GM20000 (cell line): Measurements from ENCODE around the gene SIGLEC9.
"Not testable (repeated sequence)": the region's sequence is repeated elsewhere in the genome, so short reads cannot be mapped to it uniquely, and the experiment has no call there.

Experiments used
- DNase-seq: peaks from one replicate; pipeline ENCODE4 v3.0.0; 2012; ENCODE audit warnings: low spot score
- TF ChIP-seq, protein P1 (sequence below): IDR thresholded peaks from 2 replicates; pipeline ENCODE4 v1.5.1; 2012; ENCODE audit warnings: mild to moderate bottlenecking, control low read depth; ENCODE audit errors: extremely low read depth, missing control alignments

Gene SIGLEC9

DNA sequence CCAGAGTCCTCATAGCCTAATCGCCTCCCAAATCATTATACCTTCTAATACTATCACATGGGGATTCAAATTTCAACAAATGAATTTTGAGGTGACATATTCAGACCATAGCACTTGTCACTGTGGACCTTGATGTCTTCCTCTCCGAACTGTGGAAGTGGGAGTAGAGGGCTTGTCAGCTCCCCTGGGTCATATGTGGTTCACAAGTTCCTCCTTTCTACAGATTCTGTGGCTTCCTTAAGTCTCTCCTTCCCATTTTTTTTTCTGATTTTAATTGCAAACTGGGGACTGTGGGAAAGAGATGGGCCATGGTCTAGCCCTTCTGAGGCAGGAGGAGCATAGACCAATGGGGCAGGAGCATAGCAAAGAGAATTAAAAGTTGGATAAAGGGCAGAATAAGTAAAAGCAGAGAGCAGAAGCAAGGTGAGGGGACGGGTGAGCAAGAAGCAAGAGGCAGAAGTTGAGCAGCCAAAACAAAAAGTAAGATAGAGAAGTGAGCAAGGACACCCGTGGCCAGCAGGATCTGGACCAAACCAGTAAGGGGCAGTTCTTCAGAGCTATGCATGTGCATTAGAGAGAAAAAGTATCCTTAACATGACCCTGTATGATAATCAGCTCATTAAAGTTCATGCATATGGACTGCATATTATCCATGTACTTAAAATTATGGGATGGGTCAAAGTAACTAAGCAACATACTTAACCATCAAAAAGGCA, 14.8 kb downstream of the SIGLEC9 start:
- no peak for DNase-seq
- TF ChIP-seq, protein P1, sequence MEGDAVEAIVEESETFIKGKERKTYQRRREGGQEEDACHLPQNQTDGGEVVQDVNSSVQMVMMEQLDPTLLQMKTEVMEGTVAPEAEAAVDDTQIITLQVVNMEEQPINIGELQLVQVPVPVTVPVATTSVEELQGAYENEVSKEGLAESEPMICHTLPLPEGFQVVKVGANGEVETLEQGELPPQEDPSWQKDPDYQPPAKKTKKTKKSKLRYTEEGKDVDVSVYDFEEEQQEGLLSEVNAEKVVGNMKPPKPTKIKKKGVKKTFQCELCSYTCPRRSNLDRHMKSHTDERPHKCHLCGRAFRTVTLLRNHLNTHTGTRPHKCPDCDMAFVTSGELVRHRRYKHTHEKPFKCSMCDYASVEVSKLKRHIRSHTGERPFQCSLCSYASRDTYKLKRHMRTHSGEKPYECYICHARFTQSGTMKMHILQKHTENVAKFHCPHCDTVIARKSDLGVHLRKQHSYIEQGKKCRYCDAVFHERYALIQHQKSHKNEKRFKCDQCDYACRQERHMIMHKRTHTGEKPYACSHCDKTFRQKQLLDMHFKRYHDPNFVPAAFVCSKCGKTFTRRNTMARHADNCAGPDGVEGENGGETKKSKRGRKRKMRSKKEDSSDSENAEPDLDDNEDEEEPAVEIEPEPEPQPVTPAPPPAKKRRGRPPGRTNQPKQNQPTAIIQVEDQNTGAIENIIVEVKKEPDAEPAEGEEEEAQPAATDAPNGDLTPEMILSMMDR: no peak

DNA sequence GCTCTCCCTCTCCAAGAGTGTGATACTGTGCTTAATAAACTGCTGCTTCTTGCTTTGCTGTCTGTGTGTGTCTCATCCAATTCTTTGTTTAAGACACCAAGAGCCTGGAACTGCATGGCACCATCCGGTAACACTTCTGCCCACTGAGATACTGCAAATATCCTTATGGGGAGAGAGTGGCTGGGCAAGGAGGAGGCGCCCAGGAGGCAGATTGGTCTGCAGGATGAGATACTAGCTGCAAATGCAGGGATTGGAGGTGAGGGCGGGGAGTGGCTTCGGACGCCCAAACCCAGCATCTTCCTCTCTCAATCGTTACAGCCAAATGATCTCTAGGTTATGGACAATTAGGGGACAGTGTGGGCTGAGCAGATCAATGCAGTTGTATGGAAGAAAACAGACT, 15.7 kb downstream of the SIGLEC9 start:
- DNase-seq: no peak
- TF ChIP-seq, protein P1: no peak

DNA sequence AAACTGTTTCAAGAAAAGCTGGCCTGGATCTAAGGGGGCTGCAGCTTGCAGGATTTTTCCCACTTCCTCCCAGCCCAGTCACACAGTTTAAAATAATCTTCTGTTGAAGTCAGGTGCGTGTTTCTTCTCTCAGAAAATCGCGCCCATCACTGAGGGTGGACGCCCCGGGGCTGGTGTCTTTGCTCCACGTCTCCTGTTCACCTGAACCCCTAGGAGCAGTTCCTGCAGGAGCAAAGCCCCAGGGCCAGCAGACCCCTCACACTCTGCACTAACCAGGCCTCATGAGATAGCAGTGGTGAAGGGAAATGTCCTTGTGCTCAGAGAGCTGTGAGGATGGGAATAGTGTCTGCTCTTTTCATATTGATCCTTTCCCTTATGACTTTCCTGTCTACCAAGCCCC, 16.5 kb downstream of the SIGLEC9 start:
- no peak for DNase-seq
- TF ChIP-seq, protein P1: no peak

DNA sequence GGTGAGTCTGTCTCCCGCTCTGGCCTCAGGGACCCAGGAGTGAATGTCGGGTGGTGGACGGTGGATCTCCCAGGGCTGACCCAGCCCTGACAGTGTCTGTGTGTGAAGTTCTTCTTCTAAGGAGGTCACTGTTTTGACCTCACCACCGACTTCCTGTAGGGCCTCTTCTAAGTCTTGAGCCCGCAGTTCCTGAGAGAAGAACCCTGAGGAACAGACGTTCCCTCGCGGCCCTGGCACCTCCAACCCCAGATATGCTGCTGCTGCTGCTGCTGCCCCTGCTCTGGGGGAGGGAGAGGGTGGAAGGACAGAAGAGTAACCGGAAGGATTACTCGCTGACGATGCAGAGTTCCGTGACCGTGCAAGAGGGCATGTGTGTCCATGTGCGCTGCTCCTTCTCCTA, 17.4 kb downstream of the SIGLEC9 start, which contains the start of gene SIGLEC7:
TSS of gene SIGLEC7 (plus strand) at position 183 of the 400 bp plus-strand sequence. CDS start at position 252, 69 bp downstream.
- no peak for DNase-seq
- TF ChIP-seq, protein P1: no peak

DNA sequence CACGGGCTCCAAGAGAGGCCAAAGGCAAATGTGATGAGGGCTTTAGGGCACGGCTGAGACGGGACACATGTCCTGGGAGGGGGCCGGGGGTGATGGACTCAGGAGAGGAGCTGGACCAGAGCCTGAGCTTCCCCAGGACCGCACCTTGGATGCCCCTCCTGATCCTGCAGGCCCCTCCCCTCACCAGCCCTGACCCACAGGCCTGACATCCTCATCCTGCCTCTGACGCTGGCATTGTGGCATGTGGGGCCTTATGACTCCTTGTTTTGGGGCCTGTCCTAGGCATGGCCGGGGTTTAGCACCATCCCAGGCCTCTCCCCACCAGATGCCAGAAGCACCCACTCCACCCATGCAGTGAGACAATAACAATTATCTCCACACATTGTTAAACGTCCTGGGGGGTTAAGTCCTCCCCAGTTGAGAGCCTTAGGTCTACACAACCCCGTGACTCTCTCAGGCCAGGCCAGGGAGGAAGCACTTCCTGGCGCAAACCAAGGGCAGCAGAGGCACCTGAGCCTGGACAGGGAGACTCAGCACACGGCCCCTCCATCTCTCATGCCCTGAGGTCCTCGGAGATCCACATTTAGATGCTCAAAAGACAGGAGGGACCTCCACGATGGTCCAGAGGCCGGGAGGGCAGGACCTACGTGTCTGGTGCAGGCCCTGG, 18.2 kb downstream of the SIGLEC9 start:
- not testable (repeated sequence) for DNase-seq

DNA sequence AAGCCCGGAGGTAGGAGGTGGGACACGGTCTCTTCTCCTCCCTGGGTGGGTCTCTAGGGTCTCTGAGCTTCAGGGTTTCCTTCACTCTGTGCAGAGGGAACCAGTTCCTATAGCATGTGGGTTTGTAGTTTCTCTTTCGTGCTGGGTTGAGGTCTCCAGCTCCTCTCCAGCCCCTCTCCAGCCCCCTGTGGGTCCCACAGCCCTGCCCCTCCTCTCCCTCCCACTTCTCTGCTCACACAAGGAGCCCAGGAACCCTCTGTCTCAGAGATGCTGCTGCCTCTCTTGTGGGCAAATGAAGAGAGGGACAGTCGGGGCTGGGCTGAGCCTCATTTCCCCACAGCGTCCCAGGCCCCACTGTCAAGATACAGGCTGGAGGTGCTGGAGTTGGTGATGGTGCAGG, 18.8 kb downstream of the SIGLEC9 start:
- DNase-seq: no peak
- TF ChIP-seq, protein P1: no peak

DNA sequence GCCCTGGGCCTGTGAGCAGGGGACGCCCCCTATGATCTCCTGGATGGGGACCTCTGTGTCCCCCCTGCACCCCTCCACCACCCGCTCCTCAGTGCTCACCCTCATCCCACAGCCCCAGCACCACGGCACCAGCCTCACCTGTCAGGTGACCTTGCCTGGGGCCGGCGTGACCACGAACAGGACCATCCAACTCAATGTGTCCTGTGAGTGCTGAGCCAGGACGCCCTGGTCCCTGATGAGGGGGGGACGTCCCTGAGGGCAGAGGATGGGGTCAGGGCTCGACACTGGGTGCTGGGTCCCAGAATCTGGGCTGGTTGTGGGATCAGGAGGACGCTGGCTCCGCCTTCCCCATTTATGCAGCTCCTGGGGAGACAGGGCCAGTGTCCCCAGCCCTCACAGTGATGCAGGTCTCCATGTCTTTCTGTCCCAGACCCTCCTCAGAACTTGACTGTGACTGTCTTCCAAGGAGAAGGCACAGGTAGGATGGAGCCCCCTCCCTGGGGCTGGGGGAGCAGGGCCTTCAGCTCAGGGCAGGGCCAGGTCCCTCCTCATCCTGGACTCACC, 19.9 kb downstream of the SIGLEC9 start:
- TF ChIP-seq, protein P1: no peak
- DNase-seq: no peak
